WTC11 (cell line): ENCODE measurements around the gene VAC14. TPM values are rescaled to one million over a fixed set of nuclear protein-coding genes. Genes with fewer than 3 reads are reported as not detected.

Experiments used
- ATAC-seq: fragments of 200-7000 bp; cut with Tn5 transposase; 2 replicates; pipeline ENCODE4 v1.10.0; 2021; ENCODE audit warnings: mild to moderate bottlenecking, moderate library complexity
- CTCF ChIA-PET: fragments of 300-600 bp; sonication (Branson Sonifier 250); formaldehyde crosslinking; loops from one replicate; lab custom pipeline; 2021; ENCODE audit warnings: antibody characterized with exemption; lab: Charles Lee
- POLR2A ChIA-PET: fragments of 350-600 bp; sonication (Branson Sonifier 250); formaldehyde crosslinking; loops from one replicate; lab custom pipeline; 2021; ENCODE audit warnings: antibody characterized with exemption; lab: Charles Lee
- DNase-seq: peaks from one replicate; pipeline ENCODE4 v3.0.0; 2021; ENCODE audit warnings: low spot score
- H3K27ac Mint-ChIP-seq: 2 replicates; pipeline ENCODE4 v1.8.0; 2021; ENCODE audit warnings: mixed read lengths
- H3K27me3 Mint-ChIP-seq: 2 replicates; pipeline ENCODE4 v1.8.0; 2021; ENCODE audit warnings: low read depth, mild to moderate bottlenecking, moderate library complexity, mixed read lengths
- H3K36me3 Mint-ChIP-seq: 2 replicates; pipeline ENCODE4 v1.8.0; 2021; ENCODE audit warnings: mixed read lengths
- H3K4me1 Mint-ChIP-seq: 2 replicates; pipeline ENCODE4 v1.8.0; 2022; ENCODE audit warnings: mixed read lengths
- H3K4me3 Mint-ChIP-seq: 2 replicates; pipeline ENCODE4 v1.8.0; 2021; ENCODE audit warnings: mild to moderate bottlenecking, moderate library complexity, mixed read lengths
- H3K9me3 Mint-ChIP-seq: 2 replicates; pipeline ENCODE4 v1.8.0; 2021; ENCODE audit warnings: mixed read lengths
- AFF4 ChIP-seq: sonication (generic); formaldehyde crosslinking; IDR thresholded peaks from 2 replicates; pipeline ENCODE4 v1.8.1; 2023; ENCODE audit warnings: mild to moderate bottlenecking, missing genetic modification reagents, borderline replicate concordance
- ATF1 ChIP-seq: sonication (generic); formaldehyde crosslinking; IDR thresholded peaks from 2 replicates; pipeline ENCODE4 v1.8.1; 2023; ENCODE audit warnings: mild to moderate bottlenecking, moderate library complexity, missing genetic modification reagents
- CREB1 ChIP-seq: sonication (generic); formaldehyde crosslinking; IDR thresholded peaks from 2 replicates; pipeline ENCODE4 v1.8.0; 2023; ENCODE audit warnings: mild to moderate bottlenecking, missing genetic modification reagents
- FOXK1 ChIP-seq: sonication (generic); formaldehyde crosslinking; IDR thresholded peaks from 2 replicates; pipeline ENCODE4 v1.8.0; 2022; ENCODE audit warnings: mild to moderate bottlenecking, moderate library complexity, missing genetic modification reagents
- GABPB1 ChIP-seq: sonication (generic); formaldehyde crosslinking; IDR thresholded peaks from 2 replicates; pipeline ENCODE4 v1.8.1; 2023; ENCODE audit warnings: mild to moderate bottlenecking, missing genetic modification reagents
- NR1H2 ChIP-seq: sonication (generic); formaldehyde crosslinking; IDR thresholded peaks from 2 replicates; pipeline ENCODE4 v1.9.0; 2021; ENCODE audit warnings: mild to moderate bottlenecking, moderate library complexity, missing genetic modification reagents
- SOX15 ChIP-seq: fragments of 250-450 bp; sonication (Bioruptor Pico); IDR thresholded peaks from 2 replicates; pipeline ENCODE4 v1.9.0; 2021; ENCODE audit warnings: mild to moderate bottlenecking
- SP1 ChIP-seq: sonication (generic); formaldehyde crosslinking; conservative IDR thresholded peaks from 2 replicates; pipeline ENCODE4 v1.8.1; 2022; ENCODE audit warnings: missing genetic modification reagents
- TP53 ChIP-seq: sonication (generic); formaldehyde crosslinking; IDR thresholded peaks from 2 replicates; pipeline ENCODE4 v1.8.1; 2023; ENCODE audit warnings: mild to moderate bottlenecking, missing genetic modification reagents
- ZSCAN18 ChIP-seq: fragments of 250-450 bp; sonication (Bioruptor Pico); IDR thresholded peaks from 2 replicates; pipeline ENCODE4 v2.1.2; 2022; ENCODE audit warnings: mild to moderate bottlenecking, moderate library complexity
- total RNA-seq: library from RNA; stranded (reverse); gene quantifications from 3 replicates; pipeline ENCODE4 v1.2.3, GENCODE V29; 2021
- TF ChIP-seq, protein P1 (sequence below): sonication (generic); formaldehyde crosslinking; IDR thresholded peaks from 2 replicates; pipeline ENCODE4 v1.8.1; 2022; ENCODE audit warnings: missing genetic modification reagents, borderline replicate concordance
- TF ChIP-seq, protein P2 (sequence below): sonication (generic); formaldehyde crosslinking; IDR thresholded peaks from 2 replicates; pipeline ENCODE4 v1.8.1; 2022; ENCODE audit warnings: low read depth, mild to moderate bottlenecking, moderate library complexity, missing genetic modification reagents, borderline replicate concordance

Gene VAC14
- total RNA-seq, 1 experiment from 2014 or later, result 60.1 TPM

- TF ChIP-seq ZSCAN18 (CRISPR knock-in tag), result no peak
- TF ChIP-seq SOX15 (CRISPR knock-in tag), result no peak
- TF ChIP-seq, protein P1, sequence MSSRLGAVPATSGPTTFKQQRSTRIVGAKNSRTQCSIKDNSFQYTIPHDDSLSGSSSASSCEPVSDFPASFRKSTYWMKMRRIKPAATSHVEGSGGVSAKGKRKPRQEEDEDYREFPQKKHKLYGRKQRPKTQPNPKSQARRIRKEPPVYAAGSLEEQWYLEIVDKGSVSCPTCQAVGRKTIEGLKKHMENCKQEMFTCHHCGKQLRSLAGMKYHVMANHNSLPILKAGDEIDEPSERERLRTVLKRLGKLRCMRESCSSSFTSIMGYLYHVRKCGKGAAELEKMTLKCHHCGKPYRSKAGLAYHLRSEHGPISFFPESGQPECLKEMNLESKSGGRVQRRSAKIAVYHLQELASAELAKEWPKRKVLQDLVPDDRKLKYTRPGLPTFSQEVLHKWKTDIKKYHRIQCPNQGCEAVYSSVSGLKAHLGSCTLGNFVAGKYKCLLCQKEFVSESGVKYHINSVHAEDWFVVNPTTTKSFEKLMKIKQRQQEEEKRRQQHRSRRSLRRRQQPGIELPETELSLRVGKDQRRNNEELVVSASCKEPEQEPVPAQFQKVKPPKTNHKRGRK, result no peak
- no peak for TF ChIP-seq ATF1 (CRISPR knock-in tag)
- TF ChIP-seq, protein P2, sequence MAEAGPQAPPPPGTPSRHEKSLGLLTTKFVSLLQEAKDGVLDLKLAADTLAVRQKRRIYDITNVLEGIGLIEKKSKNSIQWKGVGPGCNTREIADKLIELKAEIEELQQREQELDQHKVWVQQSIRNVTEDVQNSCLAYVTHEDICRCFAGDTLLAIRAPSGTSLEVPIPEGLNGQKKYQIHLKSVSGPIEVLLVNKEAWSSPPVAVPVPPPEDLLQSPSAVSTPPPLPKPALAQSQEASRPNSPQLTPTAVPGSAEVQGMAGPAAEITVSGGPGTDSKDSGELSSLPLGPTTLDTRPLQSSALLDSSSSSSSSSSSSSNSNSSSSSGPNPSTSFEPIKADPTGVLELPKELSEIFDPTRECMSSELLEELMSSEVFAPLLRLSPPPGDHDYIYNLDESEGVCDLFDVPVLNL (CRISPR knock-in tag), result no peak
- TF ChIP-seq SP1, result no peak
- TF ChIP-seq, all 79 proteins: peak for 0
Measured at GRCh38 chr16:70682239-70683145, 118.5 kb downstream of the VAC14 start (continued).

DNA sequence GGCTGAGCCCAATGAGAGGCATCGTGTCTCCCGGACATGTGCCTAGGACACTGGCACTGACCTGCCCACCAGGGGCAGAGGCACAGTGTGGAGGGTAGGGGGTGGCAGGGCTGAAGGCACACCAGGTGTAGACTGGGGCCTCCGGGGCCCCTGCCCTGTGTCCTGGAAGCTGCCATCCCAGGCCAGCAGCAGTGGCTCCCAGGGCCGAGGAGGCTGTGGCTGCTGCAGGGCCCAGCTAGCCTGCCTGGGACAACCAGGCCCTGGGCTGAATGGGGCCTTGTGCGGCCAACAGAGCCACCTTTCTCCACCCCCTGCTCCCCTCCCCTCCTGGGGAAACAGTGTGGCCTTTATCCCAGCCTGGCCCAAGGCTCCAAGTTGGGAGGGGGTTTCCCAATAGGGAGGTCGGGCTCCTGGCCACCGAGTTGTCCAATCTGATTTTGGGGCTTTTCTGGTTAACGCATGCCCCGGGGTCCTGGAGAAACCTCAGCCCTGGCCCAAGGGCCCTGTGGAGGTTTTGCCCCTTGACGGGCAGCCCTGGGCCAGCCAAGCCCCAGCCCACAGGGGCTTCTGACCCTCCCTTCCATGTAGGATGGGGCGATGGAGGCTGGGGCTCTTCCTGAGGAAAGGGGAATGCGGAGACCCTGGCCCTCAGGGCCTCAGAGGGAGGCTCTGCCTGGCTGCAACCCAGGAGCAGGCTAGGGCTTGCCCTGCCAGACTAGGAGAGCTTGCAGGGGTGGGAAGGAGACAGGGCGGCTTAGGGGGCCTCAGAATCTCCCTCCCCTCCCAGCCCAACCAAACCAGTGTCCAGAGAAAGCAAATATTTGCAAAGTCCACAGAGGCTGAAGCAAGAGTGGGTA is 119.3 kb downstream of the VAC14 start:
- no peaks in the 10 kb centered on the region for H3K9me3 Mint-ChIP-seq
- peaks cover 6% of the 10 kb centered on the region for H3K4me1 Mint-ChIP-seq
- DNase-seq (no peak), ATAC-seq (no peak)
- no peak overlapping the region for H3K4me3 Mint-ChIP-seq
- CTCF ChIA-PET, result interaction anchor here (1.2 to 9.8 kb wide), 6 partner anchors 22 to 89 kb away, joined by 3 to 142 read pairs (median 11); no protein-coding TSS in a partner anchor
- POLR2A ChIA-PET, result no interaction called here
- no peak overlapping the region for H3K27ac Mint-ChIP-seq
- no peaks in the 10 kb centered on the region for H3K27me3 Mint-ChIP-seq
- TF ChIP-seq AFF4 (CRISPR knock-in tag), result no peak
- no peak for TF ChIP-seq FOXK1 (CRISPR knock-in tag)
- no peak for TF ChIP-seq TP53 (CRISPR knock-in tag)
- peak; percentile 94 for TF ChIP-seq GABPB1 (CRISPR knock-in tag)
- no peak for TF ChIP-seq CREB1 (CRISPR knock-in tag)
- no peak for TF ChIP-seq NR1H2
- no peaks in the 10 kb centered on the region for H3K36me3 Mint-ChIP-seq
